SH-SY5Y (cell line): ENCODE measurements around the gene DAGLA.

Experiments used
- GATA2 ChIP-seq: IDR thresholded peaks from 2 replicates; pipeline ENCODE4 v1.6.1; 2011; ENCODE audit warnings: mild to moderate bottlenecking, low read depth, low read length
- GATA3 ChIP-seq: IDR thresholded peaks from 2 replicates; pipeline ENCODE4 v1.6.1; 2011; ENCODE audit warnings: low read depth, mild to moderate bottlenecking, low read length, moderate library complexity

- TF ChIP-seq GATA2 (no peak), GATA3 (no peak)
These were observed 29.8 kb downstream of the DAGLA start for GRCh38 chr11:61710019-61710418.
